Neural cell (in vitro differentiated cells): ENCODE results near the gene ABHD2. TPM values are rescaled to one million over a fixed set of nuclear protein-coding genes. Genes with fewer than 3 reads are reported as not detected.

Experiments used
- H2AFZ ChIP-seq: fragments of 200-600, 300-800 bp; sonication (generic), shearing (Covaris generic); 2 replicates; pipeline ENCODE4 v1.6.0; 2014; ENCODE audit warnings: low read depth, mild to moderate bottlenecking, antibody characterized with exemption, low read length, moderate library complexity
- H3F3A ChIP-seq: fragments of 200-600 bp; shearing (Covaris generic); 2 replicates; pipeline ENCODE4 v1.6.1; 2016; ENCODE audit warnings: mild to moderate bottlenecking, moderate library complexity, mixed read lengths, antibody characterized with exemption, low read length; ENCODE audit not compliant: insufficient read depth, poor library complexity, severe bottlenecking
- H3K27ac ChIP-seq: fragments of 200-600, 300-800 bp; sonication (generic), shearing (Covaris generic); 2 replicates; pipeline ENCODE4 v1.5.1; 2014; ENCODE audit warnings: mild to moderate bottlenecking, low read length, moderate library complexity
- H3K27me3 ChIP-seq: fragments of 300-800, 200-600 bp; sonication (generic), shearing (Covaris generic); 2 replicates; pipeline ENCODE4 v1.6.0; 2014; ENCODE audit warnings: mild to moderate bottlenecking, low read depth, low read length, moderate library complexity; ENCODE audit not compliant: insufficient read depth
- H3K36me3 ChIP-seq: fragments of 300-800, 200-600 bp; sonication (generic), shearing (Covaris generic); 2 replicates; pipeline ENCODE4 v1.5.1; 2014; ENCODE audit warnings: mild to moderate bottlenecking, antibody characterized with exemption, low read length, moderate library complexity; ENCODE audit not compliant: insufficient read depth
- H3K4me2 ChIP-seq: fragments of 300-800, 200-600 bp; sonication (generic), shearing (Covaris generic); 2 replicates; pipeline ENCODE4 v1.6.0; 2014; ENCODE audit warnings: mild to moderate bottlenecking, low read length
- H3K4me3 ChIP-seq: fragments of 300-800, 200-600 bp; sonication (generic), shearing (Covaris generic); 2 replicates; pipeline ENCODE4 v1.5.1; 2014; ENCODE audit warnings: mild to moderate bottlenecking, low read length, moderate library complexity
- H3K79me2 ChIP-seq: fragments of 200-600 bp; shearing (Covaris generic); replicated peaks from 2 replicates; pipeline ENCODE4 v1.6.0; 2014; ENCODE audit warnings: mild to moderate bottlenecking, low read length, moderate library complexity; ENCODE audit not compliant: insufficient read depth
- H3K9ac ChIP-seq: fragments of 300-800, 200-600 bp; sonication (generic), shearing (Covaris generic); 2 replicates; pipeline ENCODE4 v1.6.1; 2016; ENCODE audit warnings: mild to moderate bottlenecking, low read length, mixed read lengths
- H3K9me2 ChIP-seq: fragments of 200-600 bp; shearing (Covaris generic); 2 replicates; pipeline ENCODE4 v1.6.1; 2016; ENCODE audit warnings: mild to moderate bottlenecking, low read length, mixed read lengths; ENCODE audit not compliant: insufficient read depth
- H3K9me3 ChIP-seq: fragments of 200-600, 300-800 bp; sonication (generic), shearing (Covaris generic); 2 replicates; pipeline ENCODE4 v1.6.1; 2016; ENCODE audit warnings: mild to moderate bottlenecking, mixed run types, low read length, moderate library complexity, mixed read lengths
- H4K20me1 ChIP-seq: fragments of 200-600 bp; shearing (Covaris generic); 2 replicates; pipeline ENCODE4 v1.6.1; 2016; ENCODE audit warnings: mild to moderate bottlenecking, mixed run types; ENCODE audit not compliant: insufficient read depth
- CTCF ChIP-seq: fragments of 450-650 bp; IDR thresholded peaks from 2 replicates; pipeline ENCODE4 v1.5.1; 2014; ENCODE audit warnings: antibody characterized with exemption, mild to moderate bottlenecking, moderate library complexity; ENCODE audit not compliant: poor library complexity, severe bottlenecking
- EP300 ChIP-seq: fragments of 450-650 bp; conservative IDR thresholded peaks from 2 replicates; pipeline ENCODE4 v1.6.1; 2014; ENCODE audit warnings: antibody characterized with exemption, mild to moderate bottlenecking, moderate library complexity; ENCODE audit not compliant: poor library complexity, severe bottlenecking
- EZH2 ChIP-seq: fragments of 200-600, 300-800 bp; shearing (Covaris generic), sonication (generic); IDR thresholded peaks from 2 replicates; pipeline ENCODE4 v1.6.1; 2014; ENCODE audit warnings: antibody characterized with exemption, low read length, borderline replicate concordance, mild to moderate bottlenecking; ENCODE audit not compliant: insufficient read depth, poor library complexity, severe bottlenecking
- MXI1 ChIP-seq: fragments of 450-650 bp; conservative IDR thresholded peaks from 2 replicates; pipeline ENCODE4 v1.6.1; 2014; ENCODE audit warnings: antibody characterized with exemption, mild to moderate bottlenecking; ENCODE audit not compliant: poor library complexity, severe bottlenecking
- POLR2AphosphoS5 ChIP-seq: IDR thresholded peaks from 2 replicates; pipeline ENCODE4 v1.6.1; 2012
- RAD21 ChIP-seq: fragments of 450-650 bp; conservative IDR thresholded peaks from 2 replicates; pipeline ENCODE4 v1.6.1; 2014; ENCODE audit warnings: antibody characterized with exemption, mild to moderate bottlenecking, moderate library complexity
- REST ChIP-seq: IDR thresholded peaks from 2 replicates; pipeline ENCODE4 v1.6.1; 2012; ENCODE audit warnings: borderline replicate concordance
- SMC3 ChIP-seq: fragments of 450-650 bp; conservative IDR thresholded peaks from 2 replicates; pipeline ENCODE4 v1.6.1; 2014; ENCODE audit warnings: antibody characterized with exemption, mild to moderate bottlenecking, moderate library complexity; ENCODE audit not compliant: poor library complexity
- TAF1 ChIP-seq: IDR thresholded peaks from 2 replicates; pipeline ENCODE4 v1.6.1; 2012; ENCODE audit warnings: low read depth
- polyA plus RNA-seq: library from polyadenylated mRNA; depleted of rRNA; stranded (reverse); fragments of >200 nt; gene quantifications from 2 replicates; pipeline ENCODE4 v1.2.3, GENCODE V29; 2014

Gene ABHD2
- polyA plus RNA-seq, 1 donor from 2014 or later, result 19.0 TPM

- no peaks in the 10 kb centered on the region for H3K27me3 ChIP-seq
- H4K20me1 ChIP-seq, result no peaks in the 10 kb centered on the region
- no peaks in the 10 kb centered on the region for H3K9me3 ChIP-seq
- no peak overlapping the region for H3K27ac ChIP-seq
- no peaks in the 10 kb centered on the region for H3F3A ChIP-seq
- no peaks in the 10 kb centered on the region for H3K9me2 ChIP-seq
- no peak overlapping the region for H3K4me3 ChIP-seq
- H2AFZ ChIP-seq, result no peak overlapping the region
- no peak overlapping the region for H3K9ac ChIP-seq
- no peaks in the 10 kb centered on the region for H3K79me2 ChIP-seq
- TF ChIP-seq TAF1 (no peak), MXI1 (no peak), EP300 (no peak)
- no peak overlapping the region for H3K4me2 ChIP-seq
- no peaks in the 10 kb centered on the region for H3K36me3 ChIP-seq
These were observed 75.2 kb downstream of the ABHD2 start for GRCh38 chr15:89163271-89164055.

GRCh38 chr15:89164712-89165211, 76.5 kb downstream of the ABHD2 start:
- Histone ChIP-seq H3K36me3 (no peaks in the 10 kb centered on the region), H3K27ac (no peak overlapping the region), H3F3A (no peaks in the 10 kb centered on the region), H3K27me3 (no peaks in the 10 kb centered on the region), H2AFZ (no peak overlapping the region), H3K9me3 (no peaks in the 10 kb centered on the region), H3K4me3 (no peak overlapping the region), H4K20me1 (no peaks in the 10 kb centered on the region), H3K4me2 (no peak overlapping the region), H3K79me2 (no peaks in the 10 kb centered on the region), H3K9me2 (no peaks in the 10 kb centered on the region), H3K9ac (no peak overlapping the region)
- TF ChIP-seq EZH2, result no peak
- no peak for TF ChIP-seq REST
- TF ChIP-seq MXI1, result no peak
- no peak for TF ChIP-seq EP300
- no peak for TF ChIP-seq POLR2AphosphoS5
- TF ChIP-seq CTCF, result no peak
- TF ChIP-seq SMC3, result no peak
- TF ChIP-seq TAF1, result no peak
- no peak for TF ChIP-seq RAD21
